Measurements from ENCODE around the gene MLH1.

DNA sequence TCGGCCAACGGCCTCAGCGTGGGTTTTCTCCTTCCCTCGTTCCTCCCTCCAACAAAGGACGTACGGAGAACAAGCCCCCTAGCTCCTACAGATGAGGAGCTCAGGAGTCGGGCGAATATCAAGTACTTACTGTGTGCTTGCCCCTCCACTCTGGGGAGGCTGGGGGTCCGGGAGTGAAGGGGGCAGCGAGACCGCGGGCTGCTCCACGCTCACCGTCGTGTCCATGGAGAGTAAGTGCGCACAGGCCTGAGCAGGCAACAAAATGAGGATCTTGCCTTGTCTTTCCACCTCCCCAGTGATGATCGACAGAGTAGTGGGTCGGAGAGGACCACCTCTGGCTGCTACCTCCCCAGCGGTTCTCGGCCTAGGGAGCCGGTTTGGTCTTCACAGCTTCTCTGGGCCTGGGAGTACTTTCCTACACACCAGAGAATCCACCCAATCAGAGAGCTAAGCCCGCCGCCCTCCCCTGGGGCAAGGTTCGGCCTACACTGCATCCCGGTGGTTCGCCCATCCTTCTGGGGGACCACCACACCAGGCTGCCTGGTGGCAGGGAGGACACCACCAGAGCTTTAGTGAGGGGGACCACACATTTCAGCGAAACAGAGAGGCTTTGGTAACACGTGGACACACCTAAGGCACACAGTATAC lies 47.9 kb upstream of the MLH1 start:
- TF ChIP-seq POLR2A (IDR thresholded peaks at IDR 0.05) (no peak), EP300 (IDR thresholded peaks at IDR 0.05) (no peak)
- TF ChIP-seq, protein P1, sequence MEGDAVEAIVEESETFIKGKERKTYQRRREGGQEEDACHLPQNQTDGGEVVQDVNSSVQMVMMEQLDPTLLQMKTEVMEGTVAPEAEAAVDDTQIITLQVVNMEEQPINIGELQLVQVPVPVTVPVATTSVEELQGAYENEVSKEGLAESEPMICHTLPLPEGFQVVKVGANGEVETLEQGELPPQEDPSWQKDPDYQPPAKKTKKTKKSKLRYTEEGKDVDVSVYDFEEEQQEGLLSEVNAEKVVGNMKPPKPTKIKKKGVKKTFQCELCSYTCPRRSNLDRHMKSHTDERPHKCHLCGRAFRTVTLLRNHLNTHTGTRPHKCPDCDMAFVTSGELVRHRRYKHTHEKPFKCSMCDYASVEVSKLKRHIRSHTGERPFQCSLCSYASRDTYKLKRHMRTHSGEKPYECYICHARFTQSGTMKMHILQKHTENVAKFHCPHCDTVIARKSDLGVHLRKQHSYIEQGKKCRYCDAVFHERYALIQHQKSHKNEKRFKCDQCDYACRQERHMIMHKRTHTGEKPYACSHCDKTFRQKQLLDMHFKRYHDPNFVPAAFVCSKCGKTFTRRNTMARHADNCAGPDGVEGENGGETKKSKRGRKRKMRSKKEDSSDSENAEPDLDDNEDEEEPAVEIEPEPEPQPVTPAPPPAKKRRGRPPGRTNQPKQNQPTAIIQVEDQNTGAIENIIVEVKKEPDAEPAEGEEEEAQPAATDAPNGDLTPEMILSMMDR (IDR thresholded peaks at IDR 0.05), result no peak

All from sigmoid colon (tissue), 4 donors.